OCI-LY7 (cell line): Measurements from ENCODE around the gene LVRN.
"Not testable (repeated sequence)": the region's sequence is repeated elsewhere in the genome, so short reads cannot be mapped to it uniquely, and the experiment has no call there.

ENCODE experiments used
- EZH2phosphoT487 ChIP-seq: fragments of 200-600 bp; sonication (generic); IDR thresholded peaks from 2 replicates; pipeline ENCODE4 v1.6.1; 2018; ENCODE audit warnings: low read depth, borderline replicate concordance, mild to moderate bottlenecking, mixed run types, antibody characterized with exemption, low read length, moderate library complexity, mixed read lengths
- TF ChIP-seq, protein P1 (sequence below): fragments of 200-600 bp; sonication (generic); conservative IDR thresholded peaks from 2 replicates; pipeline ENCODE4 v1.5.1; 2014; ENCODE audit warnings: mild to moderate bottlenecking, antibody characterized with exemption, low read length, moderate library complexity, mixed read lengths

DNA sequence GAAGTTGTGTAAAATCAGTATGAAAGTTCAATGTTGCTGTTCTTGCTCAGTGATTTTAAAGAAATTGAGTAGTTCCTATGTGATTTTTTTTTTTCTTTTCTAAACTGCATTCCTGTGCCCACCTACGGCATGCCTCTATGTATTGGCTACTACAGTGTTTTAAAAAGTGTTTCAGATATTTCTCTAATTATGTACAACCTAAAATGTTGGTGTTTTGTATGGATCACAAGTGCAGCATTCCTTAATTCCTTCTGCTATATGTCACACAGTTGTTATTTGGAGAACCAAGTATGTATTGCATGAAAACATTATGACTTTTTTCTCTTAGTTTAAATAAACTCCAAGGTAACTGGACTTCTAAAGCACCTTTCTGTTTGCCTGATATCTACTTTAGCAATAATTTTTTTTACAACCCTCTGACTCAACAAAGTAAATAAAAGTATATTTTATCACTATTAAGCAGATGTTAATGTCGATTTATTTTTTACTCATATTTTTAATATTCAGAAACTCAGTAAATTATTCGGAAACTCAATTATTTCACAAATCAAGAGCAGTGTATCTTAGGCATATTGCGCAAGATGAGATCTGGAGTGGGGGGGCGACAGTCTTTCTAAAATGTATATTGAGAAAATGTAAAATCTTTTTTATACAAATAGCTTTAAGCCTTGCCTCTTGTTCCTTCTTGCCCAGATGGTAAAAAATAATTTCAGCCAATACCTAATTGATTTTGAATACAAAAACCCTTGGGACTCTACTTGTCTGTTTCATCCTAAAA, 48.5 kb upstream of the LVRN start:
- TF ChIP-seq, protein P1, sequence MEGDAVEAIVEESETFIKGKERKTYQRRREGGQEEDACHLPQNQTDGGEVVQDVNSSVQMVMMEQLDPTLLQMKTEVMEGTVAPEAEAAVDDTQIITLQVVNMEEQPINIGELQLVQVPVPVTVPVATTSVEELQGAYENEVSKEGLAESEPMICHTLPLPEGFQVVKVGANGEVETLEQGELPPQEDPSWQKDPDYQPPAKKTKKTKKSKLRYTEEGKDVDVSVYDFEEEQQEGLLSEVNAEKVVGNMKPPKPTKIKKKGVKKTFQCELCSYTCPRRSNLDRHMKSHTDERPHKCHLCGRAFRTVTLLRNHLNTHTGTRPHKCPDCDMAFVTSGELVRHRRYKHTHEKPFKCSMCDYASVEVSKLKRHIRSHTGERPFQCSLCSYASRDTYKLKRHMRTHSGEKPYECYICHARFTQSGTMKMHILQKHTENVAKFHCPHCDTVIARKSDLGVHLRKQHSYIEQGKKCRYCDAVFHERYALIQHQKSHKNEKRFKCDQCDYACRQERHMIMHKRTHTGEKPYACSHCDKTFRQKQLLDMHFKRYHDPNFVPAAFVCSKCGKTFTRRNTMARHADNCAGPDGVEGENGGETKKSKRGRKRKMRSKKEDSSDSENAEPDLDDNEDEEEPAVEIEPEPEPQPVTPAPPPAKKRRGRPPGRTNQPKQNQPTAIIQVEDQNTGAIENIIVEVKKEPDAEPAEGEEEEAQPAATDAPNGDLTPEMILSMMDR = not testable (repeated sequence)
- TF ChIP-seq EZH2phosphoT487 = not testable (repeated sequence)
